HepG2 (cell line): ENCODE data around the gene METTL22. TPM values are rescaled to one million over a fixed set of nuclear protein-coding genes. Genes with fewer than 3 reads are reported as not detected.

Source experiments
- HDAC6 ChIP-seq: fragments of 200-600 bp; sonication (generic); IDR thresholded peaks from 2 replicates; pipeline ENCODE4 v1.7.0; 2017; ENCODE audit warnings: mild to moderate bottlenecking, antibody characterized with exemption, low read length, low read depth
- KLF6 ChIP-seq: IDR thresholded peaks from 2 replicates; pipeline ENCODE4 v1.8.0; 2016; ENCODE audit warnings: missing biosample characterization, missing genetic modification reagents
- MAZ ChIP-seq, 2 experiments: sonication (generic) in 1 of 2; formaldehyde crosslinking in 1 of 2; IDR thresholded peaks; 2 replicates each; pipeline versions ENCODE4 v1.5.0 to v1.6.1; 2012 to 2020; ENCODE audit warnings: low read depth in 2 of 2, mild to moderate bottlenecking in 2 of 2, borderline replicate concordance in 1 of 2, improper control_type of control experiment in 1 of 2, low read length in 1 of 2, missing genetic modification reagents in 1 of 2, moderate library complexity in 1 of 2
- SSRP1 ChIP-seq: IDR thresholded peaks from 2 replicates; pipeline ENCODE4 v1.6.1; 2016; ENCODE audit warnings: control low read depth
- THYN1 ChIP-seq: sonication (generic); formaldehyde crosslinking; IDR thresholded peaks from 2 replicates; pipeline ENCODE4 v1.8.1; 2023; ENCODE audit warnings: low read depth, mild to moderate bottlenecking, moderate library complexity, missing genetic modification reagents, borderline replicate concordance
- ZBTB1 ChIP-seq: sonication (generic); formaldehyde crosslinking; IDR thresholded peaks from 2 replicates; pipeline ENCODE4 v1.4.0; 2020; ENCODE audit warnings: missing genetic modification reagents, borderline replicate concordance
- ZNF180 ChIP-seq: sonication (generic); formaldehyde crosslinking; IDR thresholded peaks from 2 replicates; pipeline ENCODE4 v1.4.0; 2020; ENCODE audit warnings: low read depth, missing genetic modification reagents, borderline replicate concordance
- ZNF264 ChIP-seq: sonication (generic); formaldehyde crosslinking; IDR thresholded peaks from 2 replicates; pipeline ENCODE4 v1.4.0; 2020; ENCODE audit warnings: missing genetic modification reagents
- ZNF598 ChIP-seq: sonication (generic); formaldehyde crosslinking; IDR thresholded peaks from 2 replicates; pipeline ENCODE4 v1.5.1; 2020; ENCODE audit warnings: mild to moderate bottlenecking, missing genetic modification reagents, borderline replicate concordance
- ZNF614 ChIP-seq: IDR thresholded peaks from 2 replicates; pipeline ENCODE4 v1.6.1; 2018; ENCODE audit warnings: missing biosample characterization, missing genetic modification reagents, inconsistent platforms, borderline replicate concordance
- ZNF703 ChIP-seq: sonication (generic); formaldehyde crosslinking; IDR thresholded peaks from 2 replicates; pipeline ENCODE4 v1.5.1; 2020; ENCODE audit warnings: missing genetic modification reagents, mild to moderate bottlenecking, moderate library complexity, borderline replicate concordance
- polyA plus RNA-seq, 8 experiments: library from polyadenylated mRNA; depleted of rRNA in 3 of 8; stranded (reverse) in 7 of 8; unstranded in 1 of 8; fragments of >200 nt; fragmentation: Illumina TruSeq in 4 of 8; extraction: Trizol in 4 of 8; gene quantifications; 2 replicates each; pipeline versions ENCODE4 v1.2.1 to v1.2.3, GENCODE V29; 2011 to 2016; ENCODE audit warnings: low read depth in 4 of 8, missing spikeins in 1 of 8, mixed read lengths in 1 of 8; ENCODE audit not compliant: insufficient read depth in 1 of 8
- total RNA-seq, 5 experiments: library from RNA; depleted of rRNA; stranded (reverse); fragments of >200 nt; fragmentation: Illumina TruSeq; extraction: Trizol; gene quantifications; 2 replicates each; pipeline ENCODE4 v1.2.3, GENCODE V29; 2016; ENCODE audit warnings: low read depth in 1 of 5
- TF ChIP-seq, protein P1 (sequence below): sonication (generic); formaldehyde crosslinking; IDR thresholded peaks from 2 replicates; pipeline ENCODE4 v1.5.0; 2020; ENCODE audit warnings: mild to moderate bottlenecking, missing genetic modification reagents
- TF ChIP-seq, protein P2 (sequence below): fragments of 450-650 bp; IDR thresholded peaks from 2 replicates; pipeline ENCODE4 v1.6.1; 2017
- TF ChIP-seq, protein P3 (sequence below): sonication (generic); formaldehyde crosslinking; IDR thresholded peaks from 2 replicates; pipeline ENCODE4 v1.5.0; 2020; ENCODE audit warnings: mild to moderate bottlenecking, missing genetic modification reagents, borderline replicate concordance
- TF ChIP-seq, protein P4 (sequence below): IDR thresholded peaks from 2 replicates; pipeline ENCODE4 v1.6.1; 2016; ENCODE audit warnings: low read depth, borderline replicate concordance
- TF ChIP-seq, protein P5 (sequence below): sonication (generic); formaldehyde crosslinking; IDR thresholded peaks from 2 replicates; pipeline ENCODE4 v1.5.0; 2020; ENCODE audit warnings: missing genetic modification reagents, mild to moderate bottlenecking, borderline replicate concordance
- TF ChIP-seq, protein P6 (sequence below): sonication (generic); formaldehyde crosslinking; IDR thresholded peaks from 2 replicates; pipeline ENCODE4 v1.5.1; 2020; ENCODE audit warnings: missing genetic modification reagents, mild to moderate bottlenecking, borderline replicate concordance

METTL22 gene
- total and polyA plus RNA-seq, 2 of the 13 experiments (the other 11 are each of a cell fraction or from before 2014, with no cell fraction given), result 36.2 to 94.8 TPM

DNA sequence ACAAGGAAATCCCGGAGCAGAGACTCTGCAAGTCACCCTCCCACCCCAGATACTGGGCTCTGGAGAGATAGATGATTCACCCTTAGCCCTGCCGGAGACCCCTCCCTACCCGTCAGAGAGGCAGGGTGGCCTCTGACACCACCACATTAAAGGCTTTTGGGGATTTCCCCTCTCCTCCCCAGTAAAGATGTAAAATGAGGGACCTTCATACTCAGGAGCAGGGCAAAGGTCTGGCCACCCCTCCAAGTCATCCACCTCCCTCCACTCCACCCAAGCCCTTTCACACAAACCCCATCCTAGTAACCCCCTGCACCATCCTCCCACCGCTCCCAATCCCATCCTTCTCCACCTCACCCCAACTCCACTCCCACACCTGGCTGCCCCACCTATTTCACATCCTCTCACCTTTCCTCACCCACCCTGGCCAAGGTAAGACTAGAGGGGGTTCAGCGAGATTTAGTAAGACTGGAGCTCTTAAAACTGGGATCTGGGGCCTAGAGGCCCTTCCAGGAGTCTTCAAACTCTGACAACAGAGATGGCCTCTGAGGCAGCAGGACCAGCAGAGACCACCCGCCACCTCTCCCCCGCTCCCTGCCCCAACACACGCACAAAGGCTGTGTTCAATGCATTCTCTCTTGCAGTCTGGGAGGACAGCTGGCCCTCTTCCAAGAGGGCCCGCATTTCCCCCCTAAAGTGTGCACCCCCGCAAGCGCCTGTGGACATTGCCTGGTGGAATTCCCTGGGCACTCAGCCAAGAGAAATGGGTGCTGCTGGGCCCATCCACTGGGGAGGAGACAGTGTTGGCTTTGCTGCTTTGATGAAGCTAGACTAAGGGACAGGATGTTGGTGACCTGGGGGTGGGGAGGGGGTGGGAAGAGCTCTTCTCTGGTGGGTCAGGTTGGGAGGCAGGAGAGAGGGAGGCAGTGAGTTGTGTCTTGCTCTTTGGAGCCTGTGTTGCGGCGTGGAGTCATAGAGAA lies 54.0 kb downstream of the METTL22 start (continued):
- TF ChIP-seq, protein P1, sequence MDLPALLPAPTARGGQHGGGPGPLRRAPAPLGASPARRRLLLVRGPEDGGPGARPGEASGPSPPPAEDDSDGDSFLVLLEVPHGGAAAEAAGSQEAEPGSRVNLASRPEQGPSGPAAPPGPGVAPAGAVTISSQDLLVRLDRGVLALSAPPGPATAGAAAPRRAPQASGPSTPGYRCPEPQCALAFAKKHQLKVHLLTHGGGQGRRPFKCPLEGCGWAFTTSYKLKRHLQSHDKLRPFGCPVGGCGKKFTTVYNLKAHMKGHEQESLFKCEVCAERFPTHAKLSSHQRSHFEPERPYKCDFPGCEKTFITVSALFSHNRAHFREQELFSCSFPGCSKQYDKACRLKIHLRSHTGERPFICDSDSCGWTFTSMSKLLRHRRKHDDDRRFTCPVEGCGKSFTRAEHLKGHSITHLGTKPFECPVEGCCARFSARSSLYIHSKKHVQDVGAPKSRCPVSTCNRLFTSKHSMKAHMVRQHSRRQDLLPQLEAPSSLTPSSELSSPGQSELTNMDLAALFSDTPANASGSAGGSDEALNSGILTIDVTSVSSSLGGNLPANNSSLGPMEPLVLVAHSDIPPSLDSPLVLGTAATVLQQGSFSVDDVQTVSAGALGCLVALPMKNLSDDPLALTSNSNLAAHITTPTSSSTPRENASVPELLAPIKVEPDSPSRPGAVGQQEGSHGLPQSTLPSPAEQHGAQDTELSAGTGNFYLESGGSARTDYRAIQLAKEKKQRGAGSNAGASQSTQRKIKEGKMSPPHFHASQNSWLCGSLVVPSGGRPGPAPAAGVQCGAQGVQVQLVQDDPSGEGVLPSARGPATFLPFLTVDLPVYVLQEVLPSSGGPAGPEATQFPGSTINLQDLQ (CRISPR knock-in tag), result 0 out of 2 replicates have a peak, but pooled peaks have one; percentile 12
- TF ChIP-seq, protein P2, sequence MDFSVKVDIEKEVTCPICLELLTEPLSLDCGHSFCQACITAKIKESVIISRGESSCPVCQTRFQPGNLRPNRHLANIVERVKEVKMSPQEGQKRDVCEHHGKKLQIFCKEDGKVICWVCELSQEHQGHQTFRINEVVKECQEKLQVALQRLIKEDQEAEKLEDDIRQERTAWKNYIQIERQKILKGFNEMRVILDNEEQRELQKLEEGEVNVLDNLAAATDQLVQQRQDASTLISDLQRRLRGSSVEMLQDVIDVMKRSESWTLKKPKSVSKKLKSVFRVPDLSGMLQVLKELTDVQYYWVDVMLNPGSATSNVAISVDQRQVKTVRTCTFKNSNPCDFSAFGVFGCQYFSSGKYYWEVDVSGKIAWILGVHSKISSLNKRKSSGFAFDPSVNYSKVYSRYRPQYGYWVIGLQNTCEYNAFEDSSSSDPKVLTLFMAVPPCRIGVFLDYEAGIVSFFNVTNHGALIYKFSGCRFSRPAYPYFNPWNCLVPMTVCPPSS, result no peak
- TF ChIP-seq ZBTB1 (CRISPR knock-in tag) (peak; percentile 74; the same call in 1 of the 2 replicates), SSRP1 (peak; percentile 77; the same call in 1 of the 2 replicates), ZNF703 (CRISPR knock-in tag) (0 out of 2 replicates have a peak, but pooled peaks have one; percentile 61), HDAC6 (no peak), ZNF264 (CRISPR knock-in tag) (no peak), ZNF180 (CRISPR knock-in tag) (no peak), ZNF614 (CRISPR knock-in tag) (peak; percentile 47; the same call in 1 of the 2 replicates), KLF6 (CRISPR knock-in tag) (no peak), MAZ (IDR thresholded peaks at IDR 0.05; ENCODE audit: borderline replicate concordance, low read depth, low read length) (peak; percentile 16; the same call in 1 of the 2 replicates), MAZ (CRISPR knock-in tag; IDR thresholded peaks at IDR 0.05; ENCODE audit: low read depth) (0 out of 2 replicates have a peak, but pooled peaks have one; percentile 24), ZNF598 (CRISPR knock-in tag) (no peak), THYN1 (CRISPR knock-in tag) (no peak)
- TF ChIP-seq, protein P3, sequence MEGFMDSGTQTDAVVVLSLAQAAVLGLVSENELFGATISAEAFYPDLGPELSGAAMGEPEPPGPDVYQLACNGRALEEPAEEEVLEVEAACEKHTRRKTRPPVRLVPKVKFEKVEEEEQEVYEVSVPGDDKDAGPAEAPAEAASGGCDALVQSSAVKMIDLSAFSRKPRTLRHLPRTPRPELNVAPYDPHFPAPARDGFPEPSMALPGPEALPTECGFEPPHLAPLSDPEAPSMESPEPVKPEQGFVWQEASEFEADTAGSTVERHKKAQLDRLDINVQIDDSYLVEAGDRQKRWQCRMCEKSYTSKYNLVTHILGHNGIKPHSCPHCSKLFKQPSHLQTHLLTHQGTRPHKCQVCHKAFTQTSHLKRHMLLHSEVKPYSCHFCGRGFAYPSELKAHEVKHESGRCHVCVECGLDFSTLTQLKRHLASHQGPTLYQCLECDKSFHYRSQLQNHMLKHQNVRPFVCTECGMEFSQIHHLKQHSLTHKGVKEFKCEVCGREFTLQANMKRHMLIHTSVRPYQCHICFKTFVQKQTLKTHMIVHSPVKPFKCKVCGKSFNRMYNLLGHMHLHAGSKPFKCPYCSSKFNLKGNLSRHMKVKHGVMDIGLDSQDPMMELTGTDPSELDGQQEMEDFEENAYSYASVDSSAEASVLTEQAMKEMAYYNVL, result no peak; the same call in 1 of the 2 replicates
- TF ChIP-seq, protein P4, sequence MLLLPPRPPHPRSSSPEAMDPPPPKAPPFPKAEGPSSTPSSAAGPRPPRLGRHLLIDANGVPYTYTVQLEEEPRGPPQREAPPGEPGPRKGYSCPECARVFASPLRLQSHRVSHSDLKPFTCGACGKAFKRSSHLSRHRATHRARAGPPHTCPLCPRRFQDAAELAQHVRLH (CRISPR knock-in tag), result no peak
- TF ChIP-seq, protein P5, sequence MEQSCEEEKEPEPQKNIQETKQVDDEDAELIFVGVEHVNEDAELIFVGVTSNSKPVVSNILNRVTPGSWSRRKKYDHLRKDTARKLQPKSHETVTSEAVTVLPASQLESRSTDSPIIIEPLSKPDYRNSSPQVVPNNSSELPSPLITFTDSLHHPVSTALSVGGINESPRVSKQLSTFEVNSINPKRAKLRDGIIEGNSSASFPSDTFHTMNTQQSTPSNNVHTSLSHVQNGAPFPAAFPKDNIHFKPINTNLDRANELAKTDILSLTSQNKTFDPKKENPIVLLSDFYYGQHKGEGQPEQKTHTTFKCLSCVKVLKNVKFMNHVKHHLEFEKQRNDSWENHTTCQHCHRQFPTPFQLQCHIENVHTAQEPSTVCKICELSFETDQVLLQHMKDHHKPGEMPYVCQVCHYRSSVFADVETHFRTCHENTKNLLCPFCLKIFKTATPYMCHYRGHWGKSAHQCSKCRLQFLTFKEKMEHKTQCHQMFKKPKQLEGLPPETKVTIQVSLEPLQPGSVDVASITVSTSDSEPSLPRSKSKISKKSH, result no peak
- TF ChIP-seq, protein P6, sequence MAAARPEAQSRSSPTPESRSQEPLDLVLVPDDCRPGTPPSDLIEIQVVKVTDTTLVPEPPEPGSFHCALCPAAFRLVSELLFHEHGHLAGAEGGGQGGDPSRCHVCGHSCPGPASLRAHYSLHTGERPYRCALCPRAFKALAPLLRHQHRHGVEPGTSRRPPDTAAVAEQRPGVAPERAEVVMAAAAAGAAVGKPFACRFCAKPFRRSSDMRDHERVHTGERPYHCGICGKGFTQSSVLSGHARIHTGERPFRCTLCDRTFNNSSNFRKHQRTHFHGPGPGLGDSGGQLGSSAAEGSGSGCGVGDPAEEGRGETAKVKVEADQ (CRISPR knock-in tag), result no peak
